H9 (cell line): ENCODE measurements around the gene ACAP3. TPM values are rescaled to one million over a fixed set of nuclear protein-coding genes. Genes with fewer than 3 reads are reported as not detected.

ENCODE experiments used
- DNase-seq: peaks from one replicate; pipeline ENCODE4 v3.0.0-alpha.2; 2017
- H2AFZ ChIP-seq: one replicate; pipeline ENCODE4 v1.6.1; 2013; ENCODE audit warnings: mild to moderate bottlenecking, low read length, control low read depth, moderate library complexity
- H2AK5ac ChIP-seq: 2 replicates; pipeline ENCODE4 v1.6.1; 2013; ENCODE audit warnings: low read length, control low read depth, mixed read lengths; ENCODE audit not compliant: insufficient read length
- H2BK120ac ChIP-seq: one replicate; pipeline ENCODE4 v1.6.1; 2013; ENCODE audit warnings: low read depth, mild to moderate bottlenecking, low read length, control low read depth, inconsistent platforms; ENCODE audit not compliant: poor library complexity, severe bottlenecking
- H2BK12ac ChIP-seq: 2 replicates; pipeline ENCODE4 v1.6.1; 2013; ENCODE audit warnings: low read length, control low read depth, mixed read lengths, low read depth; ENCODE audit not compliant: insufficient read length
- H2BK15ac ChIP-seq: 2 replicates; pipeline ENCODE4 v1.6.1; 2013; ENCODE audit warnings: low read depth, low read length, control low read depth
- H2BK20ac ChIP-seq: one replicate; pipeline ENCODE4 v1.6.1; 2013; ENCODE audit warnings: low read depth, mild to moderate bottlenecking, low read length, control low read depth, inconsistent platforms; ENCODE audit not compliant: poor library complexity, severe bottlenecking
- H2BK5ac ChIP-seq: 2 replicates; pipeline ENCODE4 v1.6.1; 2013; ENCODE audit warnings: low read length, control low read depth, mixed read lengths; ENCODE audit not compliant: insufficient read length
- H3K14ac ChIP-seq: 2 replicates; pipeline ENCODE4 v1.6.1; 2013; ENCODE audit warnings: low read length, control low read depth; ENCODE audit not compliant: insufficient read depth
- H3K18ac ChIP-seq: 2 replicates; pipeline ENCODE4 v1.6.1; 2013; ENCODE audit warnings: low read depth, mild to moderate bottlenecking, mixed read lengths, low read length, control low read depth; ENCODE audit not compliant: insufficient read length
- H3K23ac ChIP-seq: 2 replicates; pipeline ENCODE4 v1.6.1; 2013; ENCODE audit warnings: low read length, control low read depth, mixed read lengths, low read depth; ENCODE audit not compliant: insufficient read length
- H3K23me2 ChIP-seq: 2 replicates; pipeline ENCODE4 v1.6.1; 2013; ENCODE audit warnings: low read depth, mild to moderate bottlenecking, mixed read lengths, low read length, control low read depth; ENCODE audit not compliant: insufficient read length, poor library complexity, severe bottlenecking
- H3K27ac ChIP-seq: 2 replicates; pipeline ENCODE4 v1.5.1; 2013; ENCODE audit warnings: low read length, control low read depth, mixed read lengths, low read depth; ENCODE audit not compliant: insufficient read length
- H3K27me3 ChIP-seq: 2 replicates; pipeline ENCODE4 v1.6.1; 2013; ENCODE audit warnings: low read length, control low read depth, inconsistent platforms; ENCODE audit not compliant: insufficient read depth
- H3K4ac ChIP-seq: 2 replicates; pipeline ENCODE4 v1.6.1; 2013; ENCODE audit warnings: low read depth, mild to moderate bottlenecking, control low read depth, inconsistent platforms, low read length, moderate library complexity
- H3K4me1 ChIP-seq: 2 replicates; pipeline ENCODE4 v1.6.1; 2013; ENCODE audit warnings: low read length, control low read depth, inconsistent platforms; ENCODE audit not compliant: insufficient read depth
- H3K4me2 ChIP-seq: 2 replicates; pipeline ENCODE4 v1.6.1; 2013; ENCODE audit warnings: low read length, control low read depth, mixed read lengths; ENCODE audit not compliant: insufficient read length, insufficient read depth
- H3K56ac ChIP-seq: 2 replicates; pipeline ENCODE4 v1.6.1; 2013; ENCODE audit warnings: low read depth, mild to moderate bottlenecking, mixed read lengths, low read length, control low read depth; ENCODE audit not compliant: insufficient read length
- H3K79me1 ChIP-seq: 2 replicates; pipeline ENCODE4 v1.6.1; 2013; ENCODE audit warnings: low read depth, mild to moderate bottlenecking, moderate library complexity, low read length, control low read depth, inconsistent platforms; ENCODE audit not compliant: insufficient read depth, poor library complexity, severe bottlenecking
- H3K79me2 ChIP-seq: 2 replicates; pipeline ENCODE4 v1.6.1; 2013; ENCODE audit warnings: low read length, control low read depth, inconsistent platforms; ENCODE audit not compliant: insufficient read depth
- H3K9ac ChIP-seq: 2 replicates; pipeline ENCODE4 v1.6.1; 2013; ENCODE audit warnings: low read length, control low read depth, mixed read lengths; ENCODE audit not compliant: insufficient read length; ENCODE audit errors: extremely low read depth
- H3K9me3 ChIP-seq: one replicate; pipeline ENCODE4 v1.6.1; 2013; ENCODE audit warnings: low read depth, low read length, inconsistent platforms; ENCODE audit not compliant: control insufficient read depth
- H3T11ph ChIP-seq: one replicate; pipeline ENCODE4 v1.6.1; 2013; ENCODE audit warnings: mild to moderate bottlenecking, low read length, control low read depth, inconsistent platforms
- H4K20me1 ChIP-seq: one replicate; pipeline ENCODE4 v1.6.1; 2013; ENCODE audit not compliant: control insufficient read depth, insufficient read length, insufficient read depth
- H4K5ac ChIP-seq: 2 replicates; pipeline ENCODE4 v1.6.1; 2013; ENCODE audit warnings: low read depth, mild to moderate bottlenecking, mixed read lengths, low read length, control low read depth; ENCODE audit not compliant: insufficient read length
- H4K8ac ChIP-seq: replicated peaks from 2 replicates; pipeline ENCODE4 v1.6.1; 2013; ENCODE audit warnings: low read length, control low read depth, mixed read lengths, low read depth; ENCODE audit not compliant: insufficient read length
- H4K91ac ChIP-seq: 2 replicates; pipeline ENCODE4 v1.6.1; 2013; ENCODE audit warnings: low read depth, mild to moderate bottlenecking, moderate library complexity, mixed read lengths, low read length, control low read depth; ENCODE audit not compliant: insufficient read length
- H3K27ac Mint-ChIP-seq, 3 experiments: 2 replicates in 2 of 3; 3 replicates in 1 of 3; pipeline ENCODE4 v1.8.0; 2020 to 2021; ENCODE audit warnings: mixed read lengths in 3 of 3, mild to moderate bottlenecking in 1 of 3, moderate library complexity in 1 of 3
- H3K27me3 Mint-ChIP-seq: 2 replicates; pipeline ENCODE4 v1.8.0; 2021; ENCODE audit warnings: low read depth, mild to moderate bottlenecking, moderate library complexity, mixed read lengths
- H3K36me3 Mint-ChIP-seq, 3 experiments: 2 replicates in 2 of 3; 3 replicates in 1 of 3; pipeline ENCODE4 v1.8.0; 2020 to 2021; ENCODE audit warnings: low read depth in 3 of 3, mixed read lengths in 3 of 3; ENCODE audit not compliant: insufficient read depth in 1 of 3
- H3K4me1 Mint-ChIP-seq, 2 experiments: 2 replicates each; pipeline ENCODE4 v1.8.0; 2020; ENCODE audit warnings: mixed read lengths in 2 of 2
- H3K4me3 Mint-ChIP-seq, 2 experiments: 2 replicates in 1 of 2; 3 replicates in 1 of 2; pipeline ENCODE4 v1.8.0; 2020 to 2021; ENCODE audit warnings: mild to moderate bottlenecking in 2 of 2, mixed read lengths in 2 of 2, moderate library complexity in 1 of 2
- H3K9me3 Mint-ChIP-seq, 2 experiments: 2 replicates in 1 of 2; 3 replicates in 1 of 2; pipeline ENCODE4 v1.8.0; 2020; ENCODE audit warnings: mild to moderate bottlenecking in 2 of 2, mixed read lengths in 2 of 2, moderate library complexity in 1 of 2
- WGBS: extraction: QIAGEN DNeasy Blood & Tissue Kit; methylation state at CpG from one replicate; pipeline ENCODE4 v1.1.7; 2013; ENCODE audit warnings: missing lambda C conversion rate, low lambda C conversion rate, mixed read lengths; ENCODE audit not compliant: insufficient read length; ENCODE audit errors: extremely low coverage; 5-methylcytosine and 5-hydroxymethylcytosine counted together
- total RNA-seq: library from RNA; stranded (reverse); gene quantifications from 2 replicates; pipeline ENCODE4 v1.2.1, GENCODE V29; 2021
- TF ChIP-seq, protein P1 (sequence below): fragments of 200-600 bp; sonication (generic); conservative IDR thresholded peaks from 3 replicates; pipeline ENCODE4 v1.8.0; 2021; ENCODE audit warnings: antibody characterized with exemption, mild to moderate bottlenecking

ACAP3 gene
- total RNA-seq, 1 experiment from 2014 or later = 41.4 TPM

DNA sequence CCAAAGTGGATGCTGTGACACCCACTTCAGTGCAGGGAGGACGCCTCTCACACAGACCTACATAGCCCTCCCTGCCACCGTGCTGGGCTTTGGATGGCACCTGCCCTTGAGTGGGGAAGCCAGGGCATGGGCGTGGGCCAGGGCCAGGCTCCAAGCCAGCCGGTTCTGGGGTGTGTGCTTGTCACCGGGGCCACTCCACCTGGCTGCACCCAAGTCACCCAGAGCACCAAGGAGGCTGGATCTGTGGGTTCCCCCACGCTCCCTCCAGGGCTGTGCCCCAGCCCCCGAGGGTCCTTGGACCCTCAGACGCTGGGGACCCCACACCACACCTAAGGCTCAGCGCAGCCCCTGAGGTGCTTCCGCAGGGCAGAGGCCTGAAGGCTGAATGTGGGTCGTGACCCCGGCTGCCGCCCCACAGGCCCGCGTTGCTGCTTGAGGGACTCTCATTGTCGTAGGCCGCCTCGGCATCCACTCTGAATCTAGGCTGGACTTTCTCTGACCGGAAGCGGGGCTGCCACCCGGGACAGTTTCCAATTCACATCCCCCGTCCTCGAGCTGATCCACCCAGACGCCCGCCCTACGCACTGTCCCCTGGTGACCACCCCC is 49.2 kb upstream of the ACAP3 start:
- Mint-ChIP-seq H3K4me1 (peaks cover 34 to 58% of the 10 kb centered on the region in 2 experiments), H3K27ac (no peak overlapping the region), H3K9me3 (no peaks in the 10 kb centered on the region; a peak in 2 of 5 replicates), H3K27me3 (peaks cover 44% of the 10 kb centered on the region), H3K36me3 (peaks cover 0 to 8% (median 2%) of the 10 kb centered on the region in 3 experiments; a peak in 1 of 7 replicates), H3K4me3 (no peak overlapping the region; a peak in 1 of 5 replicates)
- no peak overlapping the region for H3K56ac ChIP-seq
- H3K9ac ChIP-seq = no peak overlapping the region
- H2BK120ac ChIP-seq = no peak overlapping the region
- H4K8ac ChIP-seq = no peak overlapping the region
- H3K23ac ChIP-seq = no peak overlapping the region
- H3K4me2 ChIP-seq = no peak overlapping the region
- TF ChIP-seq, protein P1, sequence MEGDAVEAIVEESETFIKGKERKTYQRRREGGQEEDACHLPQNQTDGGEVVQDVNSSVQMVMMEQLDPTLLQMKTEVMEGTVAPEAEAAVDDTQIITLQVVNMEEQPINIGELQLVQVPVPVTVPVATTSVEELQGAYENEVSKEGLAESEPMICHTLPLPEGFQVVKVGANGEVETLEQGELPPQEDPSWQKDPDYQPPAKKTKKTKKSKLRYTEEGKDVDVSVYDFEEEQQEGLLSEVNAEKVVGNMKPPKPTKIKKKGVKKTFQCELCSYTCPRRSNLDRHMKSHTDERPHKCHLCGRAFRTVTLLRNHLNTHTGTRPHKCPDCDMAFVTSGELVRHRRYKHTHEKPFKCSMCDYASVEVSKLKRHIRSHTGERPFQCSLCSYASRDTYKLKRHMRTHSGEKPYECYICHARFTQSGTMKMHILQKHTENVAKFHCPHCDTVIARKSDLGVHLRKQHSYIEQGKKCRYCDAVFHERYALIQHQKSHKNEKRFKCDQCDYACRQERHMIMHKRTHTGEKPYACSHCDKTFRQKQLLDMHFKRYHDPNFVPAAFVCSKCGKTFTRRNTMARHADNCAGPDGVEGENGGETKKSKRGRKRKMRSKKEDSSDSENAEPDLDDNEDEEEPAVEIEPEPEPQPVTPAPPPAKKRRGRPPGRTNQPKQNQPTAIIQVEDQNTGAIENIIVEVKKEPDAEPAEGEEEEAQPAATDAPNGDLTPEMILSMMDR = no peak
- no peak overlapping the region for H3K27ac ChIP-seq
- no peak overlapping the region for H4K91ac ChIP-seq
- no peak overlapping the region for H2BK15ac ChIP-seq
- no peak overlapping the region for H2BK12ac ChIP-seq
- peaks cover 7% of the 10 kb centered on the region for H3K23me2 ChIP-seq
- no peaks in the 10 kb centered on the region for H3K79me1 ChIP-seq
- H3K14ac ChIP-seq = no peak overlapping the region; the same call in 1 of the 2 replicates
- H3K4ac ChIP-seq = no peak overlapping the region
- H2AK5ac ChIP-seq = no peak overlapping the region
- H2AFZ ChIP-seq = no peak overlapping the region
- no peak overlapping the region for H2BK20ac ChIP-seq
- H3K27me3 ChIP-seq = peaks cover 4% of the 10 kb centered on the region; the same call in 1 of the 2 replicates
- H3K79me2 ChIP-seq = no peaks in the 10 kb centered on the region
- no CpG with 5 or more reads among the region's 26 CpGs for WGBS
- no peaks in the 10 kb centered on the region for H4K20me1 ChIP-seq
- H2BK5ac ChIP-seq = no peak overlapping the region
- DNase-seq = no peak
- peaks cover 2% of the 10 kb centered on the region; the same call in 1 of the 2 replicates for H3K4me1 ChIP-seq
- H3T11ph ChIP-seq = no peak overlapping the region
- no peak overlapping the region for H3K18ac ChIP-seq
- H3K9me3 ChIP-seq = no peaks in the 10 kb centered on the region
- H4K5ac ChIP-seq = no peak overlapping the region
